C4-2B (cell line): Measurements from ENCODE around the gene C13orf42.

Experiments used
- CTCF ChIP-seq: fragments of 450-650 bp; conservative IDR thresholded peaks from 2 replicates; pipeline ENCODE4 v1.5.1; 2017; ENCODE audit warnings: mild to moderate bottlenecking
- ZFX ChIP-seq: fragments of 450-650 bp; IDR thresholded peaks from 2 replicates; pipeline ENCODE4 v1.6.1; 2017

GRCh38 chr13:51064753-51065152 lies 46.3 kb downstream of the C13orf42 start:
- TF ChIP-seq CTCF = no peak
- TF ChIP-seq ZFX = no peak
